Measurements from ENCODE around the gene SSR3. TPM values are rescaled to one million over a fixed set of nuclear protein-coding genes. Genes with fewer than 3 reads are reported as not detected.
A peak's percentile ranks its signal among the peaks of the same experiment; 100 is the strongest.
"Not testable (repeated sequence)": the region's sequence is repeated elsewhere in the genome, so short reads cannot be mapped to it uniquely, and the experiment has no call there.

SSR3 gene
- 100 to 1,000 TPM; 133 to 153 (median 138) TPM for total RNA-seq

DNA sequence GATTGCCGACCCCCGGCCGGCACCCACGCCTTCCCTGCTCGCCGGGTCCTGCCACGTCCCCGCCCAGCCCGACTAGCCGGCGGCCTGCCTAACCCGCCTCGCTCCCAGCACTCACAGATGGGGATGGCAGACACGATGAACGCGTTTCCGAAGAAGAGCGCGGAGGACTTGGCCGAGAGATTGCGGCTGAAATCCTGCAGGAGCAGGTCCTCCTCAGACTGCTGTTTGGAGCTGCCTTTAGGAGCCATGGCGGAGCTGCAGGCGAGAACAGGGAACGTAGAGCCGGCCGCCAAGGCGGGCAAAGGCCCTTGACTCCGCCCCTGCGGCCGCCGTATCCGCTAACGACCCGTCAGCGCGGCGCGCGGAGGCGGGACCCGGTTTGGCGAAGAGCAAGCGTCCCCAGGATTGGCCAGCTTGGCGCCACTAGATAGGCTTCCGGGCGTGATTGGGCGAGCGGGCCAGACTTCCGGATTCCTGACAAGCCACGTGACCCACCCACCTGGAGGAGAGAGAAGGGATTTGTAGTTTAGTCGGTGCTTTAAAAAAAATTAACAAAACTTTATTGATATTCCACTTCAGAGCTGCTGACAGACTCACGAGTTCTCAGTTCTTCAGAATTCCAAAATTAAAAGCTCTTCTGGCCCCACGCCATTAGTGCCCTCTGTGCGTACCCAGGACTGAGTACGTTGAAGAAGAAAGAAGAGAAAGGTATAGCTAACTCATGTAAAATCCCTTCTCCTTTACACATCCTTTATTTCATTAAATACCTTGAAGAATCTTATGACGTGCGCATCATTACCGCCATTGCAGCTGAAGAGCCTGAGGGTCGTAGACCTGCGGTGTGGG lies at the start of gene SSR3:
SSR3 (minus strand) TSS at position 276 of the 846 bp plus-strand sequence; CDS start at position 248, 28 bp downstream.
- ATAC-seq, result peak; percentile 99
- peaks cover 23% of the 10 kb centered on the region for H3K36me3 Mint-ChIP-seq (ENCODE audit: insufficient read depth)

DNA sequence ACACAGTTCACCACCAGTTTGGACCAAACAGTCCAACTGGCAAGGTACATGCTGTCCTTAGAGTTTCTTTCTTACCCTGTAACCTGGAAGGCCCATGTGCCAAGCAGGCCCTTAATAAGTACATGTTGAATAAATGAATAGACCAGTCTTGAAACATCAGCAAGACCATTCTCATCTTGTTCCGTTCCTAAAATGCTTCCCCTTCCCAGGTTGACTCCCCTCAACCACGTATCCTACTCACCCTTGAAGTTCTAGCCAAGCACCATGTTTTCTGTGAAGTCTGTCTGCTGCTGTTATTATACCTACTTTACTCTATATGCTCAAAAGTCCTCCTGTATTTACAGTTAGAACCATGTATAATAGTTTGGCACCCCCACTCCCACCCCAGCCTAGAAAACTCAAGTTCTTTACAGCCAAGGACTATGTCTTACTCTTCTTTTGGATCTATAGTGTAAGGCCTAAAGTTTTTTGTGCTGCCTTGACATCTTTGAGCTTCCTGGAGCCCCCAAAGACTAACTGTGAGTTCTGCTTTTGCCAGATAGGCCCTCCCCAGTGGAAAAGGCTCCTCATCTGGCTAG lies 49.2 kb upstream of the SSR3 start:
- no peaks in the 10 kb centered on the region for H3K9me3 Mint-ChIP-seq
- no peak for ATAC-seq
- peaks cover 8% of the 10 kb centered on the region for H3K27me3 Mint-ChIP-seq (ENCODE audit: low read depth)

More for the DNA sequence above, at the start of gene SSR3:
- Mint-ChIP-seq H3K4me3 (peak within 1 kb of the TSS; percentile 97), H3K4me1 (ENCODE audit: low read depth) (peaks cover 44% of the 10 kb centered on the region), H3K27me3 (ENCODE audit: low read depth) (no peaks in the 10 kb centered on the region), H3K9me3 (no peaks in the 10 kb centered on the region)
- DNase-seq, result peak; percentile 98

DNA sequence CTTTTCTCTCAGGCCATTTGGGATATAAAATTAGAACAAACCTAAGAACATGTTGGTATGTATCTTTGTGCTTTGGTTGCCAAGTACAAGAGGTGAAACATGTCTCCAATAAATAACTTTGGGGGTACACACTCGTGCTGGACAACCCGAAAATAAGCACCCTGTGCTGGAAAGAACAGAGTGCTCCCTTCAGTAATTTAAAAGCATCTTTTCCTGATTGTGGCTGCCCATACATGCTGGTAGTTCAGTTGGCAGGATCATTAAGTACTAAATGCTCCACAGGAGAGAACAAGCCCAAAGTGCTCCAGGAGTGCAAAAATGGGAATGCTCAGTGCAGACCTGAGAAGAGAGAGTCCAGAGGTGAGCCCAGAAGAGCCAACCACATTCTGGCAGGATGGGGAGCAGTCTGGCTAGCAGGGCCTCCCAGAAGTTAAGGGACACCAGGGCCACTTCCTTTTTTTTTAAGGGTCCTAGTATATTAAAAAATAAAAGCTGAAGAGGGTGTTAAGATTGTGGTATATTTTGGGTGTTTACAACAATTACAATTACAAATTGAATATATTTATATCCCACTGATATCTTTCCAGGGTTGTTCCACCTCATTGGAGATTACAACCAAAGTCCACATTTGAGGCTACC lies 48.6 kb upstream of the SSR3 start:
- Mint-ChIP-seq H3K27me3 (ENCODE audit: low read depth) (peaks cover 8% of the 10 kb centered on the region), H3K9me3 (no peaks in the 10 kb centered on the region), H3K4me3 (no peak overlapping the region), H3K4me1 (ENCODE audit: low read depth) (peaks cover 6% of the 10 kb centered on the region), H3K36me3 (ENCODE audit: insufficient read depth) (no peaks in the 10 kb centered on the region)
- ATAC-seq (no peak), DNase-seq (no peak)

More for the DNA sequence above, 49.2 kb upstream of the SSR3 start:
- Mint-ChIP-seq H3K36me3 (ENCODE audit: insufficient read depth) (no peaks in the 10 kb centered on the region), H3K4me1 (ENCODE audit: low read depth) (peaks cover 6% of the 10 kb centered on the region), H3K4me3 (no peak overlapping the region)
- DNase-seq, result no peak

DNA sequence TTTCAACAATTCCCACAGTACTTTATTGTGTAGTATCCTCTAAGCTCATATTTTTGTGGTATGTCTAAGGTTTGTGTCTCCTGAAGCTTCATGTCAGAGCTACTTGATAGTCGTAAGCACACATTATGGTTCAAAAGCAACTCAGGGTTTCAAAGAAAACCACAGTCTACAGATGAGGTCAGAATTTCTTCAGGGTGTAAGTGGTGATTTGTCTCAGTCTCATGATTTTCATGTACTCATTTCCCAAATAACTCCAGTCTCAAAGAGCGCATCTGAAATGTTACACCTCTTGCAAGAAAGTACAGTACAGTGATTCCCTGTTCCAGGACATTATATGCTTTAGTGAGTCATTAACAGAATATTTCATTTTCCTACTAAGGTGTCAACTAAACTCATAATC lies 47.5 kb upstream of the SSR3 start:
- DNase-seq, result no peak
- peaks cover 6% of the 10 kb centered on the region for H3K4me1 Mint-ChIP-seq (ENCODE audit: low read depth)
- no peak overlapping the region for H3K4me3 Mint-ChIP-seq
- H3K27me3 Mint-ChIP-seq (ENCODE audit: low read depth), result peaks cover 4% of the 10 kb centered on the region
- ATAC-seq, result peak; percentile 62 to 76
- no peaks in the 10 kb centered on the region for H3K36me3 Mint-ChIP-seq (ENCODE audit: insufficient read depth)
- H3K9me3 Mint-ChIP-seq, result no peaks in the 10 kb centered on the region

- H3K27me3 Mint-ChIP-seq (ENCODE audit: low read depth), result peaks cover 4% of the 10 kb centered on the region
- H3K36me3 Mint-ChIP-seq (ENCODE audit: insufficient read depth), result no peaks in the 10 kb centered on the region
- ATAC-seq, result no peak
- H3K4me3 Mint-ChIP-seq, result no peak overlapping the region
- H3K4me1 Mint-ChIP-seq (ENCODE audit: low read depth), result peaks cover 6% of the 10 kb centered on the region
- DNase-seq, result no peak
- H3K9me3 Mint-ChIP-seq, result no peaks in the 10 kb centered on the region
Observed at GRCh38 chr3:156601497-156601896, 46.6 kb upstream of the SSR3 start.

DNA sequence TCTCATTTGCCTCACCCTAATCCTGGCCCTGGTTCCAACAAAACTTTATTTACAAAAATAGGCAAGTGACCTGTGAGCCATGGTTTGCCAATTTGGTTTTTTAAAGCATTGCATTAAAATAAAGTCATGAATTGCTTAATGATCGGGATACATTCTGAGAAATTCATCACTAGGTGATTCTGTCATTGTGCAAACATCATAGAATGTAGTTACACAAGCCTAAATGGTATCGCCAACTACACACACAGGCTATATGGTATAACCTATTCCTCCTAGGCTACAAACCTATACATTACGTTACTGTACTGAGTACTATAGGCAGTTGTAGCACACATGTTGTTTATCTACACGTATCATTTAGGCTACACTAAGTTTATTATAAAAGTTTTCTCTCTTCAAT lies 45.9 kb upstream of the SSR3 start:
- DNase-seq (no peak), ATAC-seq (no peak)
- no peaks in the 10 kb centered on the region for H3K9me3 Mint-ChIP-seq
- H3K4me3 Mint-ChIP-seq, result no peak overlapping the region
- peaks cover 6% of the 10 kb centered on the region for H3K4me1 Mint-ChIP-seq (ENCODE audit: low read depth)
- peaks cover 4% of the 10 kb centered on the region for H3K27me3 Mint-ChIP-seq (ENCODE audit: low read depth)
- no peaks in the 10 kb centered on the region for H3K36me3 Mint-ChIP-seq (ENCODE audit: insufficient read depth)

- ATAC-seq (no peak), DNase-seq (no peak)
- Mint-ChIP-seq H3K36me3 (ENCODE audit: insufficient read depth) (no peaks in the 10 kb centered on the region), H3K4me1 (ENCODE audit: low read depth) (peaks cover 6% of the 10 kb centered on the region), H3K27me3 (ENCODE audit: low read depth) (peaks cover 2% of the 10 kb centered on the region), H3K9me3 (no peaks in the 10 kb centered on the region), H3K4me3 (no peak overlapping the region)
Observed at GRCh38 chr3:156599089-156599874, 44.4 kb upstream of the SSR3 start.

- peaks cover 2% of the 10 kb centered on the region for H3K27me3 Mint-ChIP-seq (ENCODE audit: low read depth)
Observed at GRCh38 chr3:156598413-156598812, 43.5 kb upstream of the SSR3 start.

DNA sequence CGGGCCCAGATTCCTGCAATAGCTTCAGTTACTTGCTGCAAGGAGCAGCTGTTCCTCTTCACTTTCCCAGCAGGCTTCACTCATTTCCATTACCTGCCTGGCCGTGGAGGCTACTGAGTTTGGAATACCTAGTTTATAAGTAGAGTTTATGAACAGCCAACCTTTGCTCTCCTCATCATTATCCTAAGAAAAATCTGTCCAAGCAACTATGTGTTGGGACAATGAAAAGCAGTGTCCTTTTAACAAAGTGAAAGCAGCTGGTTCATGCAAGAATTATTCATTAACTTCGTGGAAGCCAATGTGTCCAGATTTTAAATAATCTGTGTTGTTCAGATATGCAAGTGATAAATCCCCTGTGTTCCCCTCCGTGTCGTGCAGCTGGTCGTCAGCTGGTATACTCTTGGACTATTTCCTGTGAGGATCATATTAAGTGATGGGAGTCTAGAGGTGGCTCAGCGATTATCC lies 39.3 kb upstream of the SSR3 start:
- Mint-ChIP-seq H3K36me3 (ENCODE audit: insufficient read depth) (no peaks in the 10 kb centered on the region), H3K9me3 (no peaks in the 10 kb centered on the region), H3K27me3 (ENCODE audit: low read depth) (peaks cover 2% of the 10 kb centered on the region), H3K4me1 (ENCODE audit: low read depth) (no peaks in the 10 kb centered on the region), H3K4me3 (no peak overlapping the region)
- ATAC-seq, result no peak
- no peak for DNase-seq

More at GRCh38 chr3:156598413-156598812, 43.5 kb upstream of the SSR3 start:
- no peaks in the 10 kb centered on the region for H3K9me3 Mint-ChIP-seq
- H3K4me1 Mint-ChIP-seq (ENCODE audit: low read depth), result peaks cover 6% of the 10 kb centered on the region
- DNase-seq (no peak), ATAC-seq (no peak)
- no peak overlapping the region for H3K4me3 Mint-ChIP-seq
- H3K36me3 Mint-ChIP-seq (ENCODE audit: insufficient read depth), result no peaks in the 10 kb centered on the region

GRCh38 chr3:156593814-156594213 lies 38.9 kb upstream of the SSR3 start:
- Mint-ChIP-seq H3K36me3 (ENCODE audit: insufficient read depth) (no peaks in the 10 kb centered on the region), H3K27me3 (ENCODE audit: low read depth) (peaks cover 2% of the 10 kb centered on the region), H3K9me3 (no peaks in the 10 kb centered on the region), H3K4me3 (no peak overlapping the region), H3K4me1 (ENCODE audit: low read depth) (no peaks in the 10 kb centered on the region)
- DNase-seq, result no peak
- no peak for ATAC-seq

GRCh38 chr3:156589806-156590205 lies 34.9 kb upstream of the SSR3 start:
- not testable (repeated sequence) for H3K36me3 Mint-ChIP-seq (ENCODE audit: insufficient read depth); H3K9me3 Mint-ChIP-seq; ATAC-seq; H3K4me3 Mint-ChIP-seq; DNase-seq; H3K4me1 Mint-ChIP-seq (ENCODE audit: low read depth); H3K27me3 Mint-ChIP-seq (ENCODE audit: low read depth)

GRCh38 chr3:156587760-156588069 lies 32.8 kb upstream of the SSR3 start:
- Mint-ChIP-seq H3K9me3 (no peaks in the 10 kb centered on the region), H3K4me3 (no peak overlapping the region), H3K4me1 (ENCODE audit: low read depth) (peaks cover 3% of the 10 kb centered on the region), H3K27me3 (ENCODE audit: low read depth) (no peaks in the 10 kb centered on the region), H3K36me3 (ENCODE audit: insufficient read depth) (no peaks in the 10 kb centered on the region)
- ATAC-seq, result no peak
- DNase-seq, result no peak

DNA sequence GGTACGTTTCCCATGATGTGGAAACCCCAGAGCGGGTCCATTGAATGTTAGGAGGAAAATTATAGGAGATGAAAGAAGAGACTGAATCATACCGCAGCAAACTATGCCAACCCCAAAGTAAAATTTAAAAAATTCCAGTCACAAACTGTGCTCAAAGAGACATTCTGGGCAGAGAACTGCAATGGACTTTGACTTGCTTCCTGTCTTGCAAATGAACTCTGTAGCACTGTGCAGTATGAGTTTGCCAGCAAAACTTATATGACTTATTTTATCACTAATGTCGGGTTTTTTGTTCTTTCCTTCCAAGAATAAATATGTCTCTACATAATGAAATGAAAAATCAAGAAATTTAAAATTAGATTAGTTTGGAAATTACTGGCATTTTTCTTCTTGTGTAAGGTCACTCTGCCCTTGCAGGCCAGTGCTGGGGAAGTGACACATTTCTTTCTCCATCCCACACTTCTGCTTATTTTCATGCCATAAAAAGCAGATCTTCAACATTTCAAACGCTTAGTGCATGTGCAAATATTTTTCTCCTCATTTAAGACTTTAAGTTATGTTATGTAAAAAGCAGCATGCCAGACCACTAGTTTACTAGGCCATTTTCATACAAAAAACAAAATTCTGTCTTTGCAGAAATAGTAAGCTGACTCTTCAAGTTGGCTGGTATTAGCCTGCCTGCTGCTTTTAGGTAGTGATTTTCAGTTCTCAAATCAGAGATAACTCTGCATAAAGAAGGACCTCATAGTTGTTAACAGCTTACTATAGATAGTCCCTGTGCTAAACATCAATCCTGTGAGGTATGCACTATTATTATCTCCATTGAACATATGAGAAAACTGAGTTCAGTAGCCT lies 32.2 kb upstream of the SSR3 start:
- Mint-ChIP-seq H3K27me3 (ENCODE audit: low read depth) (no peaks in the 10 kb centered on the region), H3K4me3 (no peak overlapping the region), H3K4me1 (ENCODE audit: low read depth) (peaks cover 3% of the 10 kb centered on the region), H3K36me3 (ENCODE audit: insufficient read depth) (no peaks in the 10 kb centered on the region), H3K9me3 (no peaks in the 10 kb centered on the region)
- no peak for ATAC-seq
- no peak for DNase-seq

Measured in activated T-cell treated with anti-CD3 and anti-CD28 coated beads, Interleukin-2, amount 50 U/mL, for 4 hours (primary cell).